ENCODE data around the gene CIAO1. TPM values are rescaled to one million over a fixed set of nuclear protein-coding genes. Genes with fewer than 3 reads are reported as not detected.
"Not testable (repeated sequence)": the region's sequence is repeated elsewhere in the genome, so short reads cannot be mapped to it uniquely, and the experiment has no call there.

CIAO1 gene
- total RNA-seq, 1 donor from 2014 or later = 89.5 TPM

DNA sequence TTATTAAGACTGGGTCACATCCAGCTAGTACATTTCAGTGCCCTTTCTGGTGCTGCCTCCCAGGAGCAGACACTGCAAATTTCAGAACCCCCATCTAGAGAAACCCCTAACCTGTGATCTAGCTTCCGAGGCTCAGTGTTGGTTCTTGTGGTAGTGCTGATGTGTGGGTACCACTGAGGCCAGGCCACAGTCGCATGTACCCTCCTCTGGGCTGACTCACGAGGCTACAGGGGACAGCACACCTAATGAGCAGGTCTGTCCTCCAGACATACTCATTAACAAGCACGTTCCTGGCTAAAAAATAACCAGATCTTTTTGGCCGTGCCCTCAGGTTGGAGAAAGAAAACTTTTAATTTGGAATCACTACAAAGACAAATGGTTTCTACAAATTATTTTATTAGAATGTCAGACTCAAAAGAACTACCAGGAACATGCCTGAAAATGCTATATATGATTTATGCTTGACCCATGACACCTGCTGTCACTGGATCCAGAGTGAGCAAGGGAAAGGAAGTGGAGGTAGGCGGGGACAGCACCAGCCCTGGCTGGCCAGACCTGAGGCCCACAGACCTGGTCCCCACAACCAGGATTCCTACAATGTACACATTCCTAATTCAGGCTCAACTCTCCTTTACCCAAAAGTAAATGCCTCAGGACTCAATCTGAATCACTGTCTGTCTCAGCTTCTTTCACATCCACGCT, 8.5 kb downstream of the CIAO1 start:
- DNase-seq (ENCODE audit: low read depth in 2 of 2) = peak in 1 of 2 donors; percentile 35

DNA sequence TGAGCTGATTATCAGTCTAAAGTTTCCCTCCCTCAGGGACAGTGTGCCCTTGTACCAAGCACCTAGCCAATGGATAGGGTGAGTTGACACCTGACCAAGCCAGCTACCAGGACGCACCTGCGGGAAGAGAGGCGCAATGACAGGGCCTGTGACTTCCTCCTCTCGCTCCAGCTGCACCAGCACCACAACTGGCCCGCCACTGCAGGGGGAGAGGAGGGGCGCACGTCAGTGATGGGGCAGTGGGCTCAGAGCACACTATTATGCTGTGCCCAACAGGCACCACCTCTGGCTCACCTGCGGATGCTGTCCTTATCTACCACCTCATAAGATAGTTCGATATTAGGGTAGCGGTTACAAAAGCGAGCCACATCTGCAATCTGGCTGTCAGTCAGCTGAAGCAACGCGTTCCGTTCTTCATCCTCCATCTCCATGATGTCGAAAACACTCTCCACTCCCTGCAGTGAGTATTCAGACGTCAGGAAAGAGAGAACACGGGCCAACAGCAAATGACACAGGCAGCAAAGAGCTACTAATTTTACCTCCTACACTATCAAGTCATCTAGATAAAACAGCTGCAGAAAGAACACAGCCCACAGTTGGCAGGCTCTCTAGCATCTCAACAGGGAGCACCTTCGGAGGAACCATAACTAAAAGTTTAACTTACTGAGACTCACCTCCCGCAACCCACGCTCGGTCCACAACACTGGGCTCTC, 10.9 kb downstream of the CIAO1 start:
- DNase-seq (ENCODE audit: low read depth in 2 of 2) = no peak

DNA sequence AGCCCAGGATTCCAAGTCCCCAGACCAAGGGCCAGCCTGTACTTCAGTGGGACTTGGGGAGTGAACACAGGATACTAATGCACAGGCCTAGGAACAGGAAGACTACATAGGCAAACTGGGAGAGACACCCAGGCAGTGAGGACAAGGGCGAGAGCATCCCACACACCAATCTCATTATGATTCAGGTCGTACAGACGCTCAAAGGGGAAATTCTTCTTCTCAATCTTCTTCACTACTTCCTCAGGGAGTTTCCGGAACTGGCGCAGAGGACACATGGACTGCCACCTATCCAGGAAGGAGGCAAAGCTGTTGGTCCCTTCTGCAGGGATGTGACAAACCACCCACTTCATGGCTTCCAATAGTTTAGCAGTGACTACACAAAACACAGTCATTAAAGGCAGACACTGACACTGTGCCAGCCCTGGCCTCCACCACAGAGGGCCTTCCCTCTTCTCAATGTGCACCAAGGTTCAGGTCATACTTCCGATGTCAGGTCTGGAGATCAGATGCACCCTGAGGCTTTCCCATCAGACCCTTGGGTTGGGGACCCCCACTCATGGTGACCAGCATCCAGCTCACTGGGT, 21.3 kb downstream of the CIAO1 start:
- DNase-seq (ENCODE audit: low read depth in 2 of 2) = no peak

DNA sequence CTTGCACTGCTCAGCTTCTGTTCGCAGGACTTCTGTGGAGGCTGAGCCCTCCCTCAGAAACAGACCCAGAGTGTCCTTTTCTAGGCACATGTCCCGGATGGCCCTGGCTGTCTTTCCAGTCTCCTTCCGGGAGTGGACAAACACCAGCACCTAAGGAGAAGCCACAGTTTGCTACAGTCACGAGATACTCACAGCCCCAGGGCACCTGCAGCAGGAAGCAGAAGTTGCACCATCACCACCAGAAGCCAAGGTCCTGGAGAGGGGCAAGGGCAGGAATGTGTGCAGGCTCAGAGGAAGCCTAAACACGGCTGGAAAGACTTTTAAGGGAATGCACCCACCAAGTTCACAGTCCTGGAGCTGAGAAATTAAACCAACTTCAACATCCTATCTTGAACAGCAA, 25.7 kb downstream of the CIAO1 start:
- no peak for DNase-seq (ENCODE audit: low read depth in 2 of 2)

DNA sequence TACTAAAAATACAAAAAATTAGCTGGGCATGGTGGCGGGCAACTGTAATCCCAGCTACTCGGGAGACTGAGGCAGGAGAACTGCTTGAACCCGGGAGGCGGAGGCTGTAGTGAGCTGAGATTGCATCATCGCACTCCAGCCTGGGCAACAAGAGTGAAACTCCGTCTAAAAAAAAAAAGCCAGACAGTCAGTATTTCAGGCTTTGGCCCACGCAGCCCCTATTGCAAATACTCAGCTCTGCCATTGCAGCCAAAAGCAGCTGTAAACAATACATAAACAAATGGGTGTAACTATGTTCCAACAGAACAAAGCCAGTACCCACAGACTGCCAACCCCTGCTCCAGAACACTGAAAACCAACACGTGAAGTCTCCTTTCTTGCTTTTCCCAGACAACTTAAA, 28.2 kb downstream of the CIAO1 start:
- not testable (repeated sequence) for DNase-seq (ENCODE audit: low read depth in 2 of 2)

DNA sequence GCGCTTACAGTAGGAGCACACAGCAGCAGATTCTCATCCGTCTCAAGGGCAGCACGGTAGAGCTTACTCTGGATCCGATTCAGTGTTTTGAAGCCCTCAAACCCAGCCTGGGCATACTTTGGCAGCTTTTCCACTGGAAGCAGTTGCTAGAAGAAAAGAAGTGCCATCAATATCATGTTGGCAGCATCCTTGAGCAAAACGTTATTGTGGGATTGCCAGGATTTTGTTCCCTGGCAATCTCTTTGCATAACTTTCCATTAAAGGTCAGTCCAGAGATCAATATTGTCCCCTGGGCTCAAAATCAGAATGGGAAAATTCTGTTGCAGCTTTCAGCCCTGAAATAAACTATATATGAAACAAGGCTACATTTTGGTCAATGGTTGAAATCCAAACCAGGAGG, 30.9 kb downstream of the CIAO1 start:
- DNase-seq (ENCODE audit: low read depth in 2 of 2) = no peak

DNA sequence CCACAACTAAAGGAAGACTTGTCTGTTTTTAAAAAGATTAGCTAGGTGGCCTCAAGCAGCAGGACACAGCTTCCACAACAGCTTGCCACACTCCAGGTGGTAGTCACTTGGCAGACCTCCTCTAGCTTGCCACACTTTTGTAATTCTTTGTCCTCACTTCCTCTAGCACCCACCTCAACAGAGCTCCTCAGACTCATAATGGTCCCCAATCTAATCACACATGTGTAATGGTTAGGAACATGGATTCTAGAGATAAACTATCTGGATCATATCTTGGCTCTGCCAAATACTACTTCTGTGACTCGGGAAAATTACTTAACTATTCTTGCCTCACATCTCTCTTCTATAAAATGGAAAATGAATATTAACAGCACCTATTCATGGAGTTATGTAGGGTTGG, 35.8 kb downstream of the CIAO1 start:
- no peak for DNase-seq (ENCODE audit: low read depth in 2 of 2)

DNA sequence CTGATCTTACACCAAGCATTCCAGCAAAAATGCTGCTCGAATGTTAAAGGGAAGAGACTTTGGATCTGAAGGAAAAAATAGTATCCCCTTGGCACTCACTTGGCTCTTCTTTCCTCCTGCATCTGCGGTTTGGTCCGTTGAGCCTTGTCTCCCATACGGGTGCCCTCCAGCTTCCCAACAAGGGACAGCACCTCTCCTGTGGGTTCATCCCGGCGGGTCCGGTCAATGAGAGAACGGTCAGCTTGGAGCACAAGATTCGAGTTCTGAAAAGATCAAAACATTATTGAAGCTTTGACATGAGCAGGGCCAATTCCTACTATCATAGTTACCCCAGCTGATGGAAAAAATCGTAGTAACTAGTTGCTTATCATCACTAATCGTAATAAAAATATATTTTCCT, 38.6 kb downstream of the CIAO1 start:
- no peak for DNase-seq (ENCODE audit: low read depth in 2 of 2)

DNA sequence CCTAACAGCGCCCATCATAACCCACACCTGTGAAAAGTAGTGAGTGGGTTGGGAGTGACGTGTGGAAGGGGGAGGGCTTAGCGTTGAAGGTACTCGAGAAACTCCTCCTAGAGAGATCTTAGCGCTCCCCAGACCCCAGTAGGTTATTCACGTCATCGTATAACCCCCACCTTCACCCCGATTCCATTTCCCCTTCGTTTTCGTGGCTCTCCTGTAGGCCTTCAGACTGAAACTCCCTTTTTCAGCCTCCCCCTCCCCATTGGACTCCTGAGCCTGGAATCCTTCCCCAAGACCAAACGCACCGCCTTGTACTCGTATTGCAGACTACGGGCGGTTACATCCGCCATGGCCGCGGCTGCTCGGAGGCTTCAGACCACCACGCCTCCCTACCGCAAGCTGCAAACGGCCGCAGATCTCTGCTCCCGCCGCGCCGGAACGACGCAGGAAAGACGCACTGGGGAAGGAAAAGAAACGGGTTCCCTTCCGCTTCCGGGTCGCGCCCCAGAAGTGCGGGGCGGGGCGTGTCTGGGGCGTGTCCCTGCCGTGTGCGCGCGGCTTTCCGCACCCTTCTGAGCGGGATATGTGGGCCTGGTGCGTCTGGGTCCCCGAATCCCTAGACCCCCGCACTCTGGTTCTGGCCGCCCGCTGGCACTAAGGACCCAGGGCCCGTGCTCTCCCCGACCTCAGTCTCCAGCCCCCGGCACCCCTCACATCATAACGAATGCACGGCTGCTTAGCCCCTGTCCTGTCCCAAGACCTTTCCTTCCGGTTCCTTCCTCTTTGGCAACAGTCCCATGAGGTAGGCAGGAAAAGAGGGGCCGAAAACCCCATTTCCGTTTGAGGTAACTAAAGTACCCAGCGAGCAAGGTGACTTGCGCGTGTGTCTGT, 39.3 kb downstream of the CIAO1 start, which contains the start of gene SNRNP200:
SNRNP200 (minus strand) TSS at position 456 of the 888 bp plus-strand sequence; CDS start at position 347, 109 bp downstream.
- DNase-seq (ENCODE audit: low read depth in 2 of 2) = peak; percentile 74 to 79

DNA sequence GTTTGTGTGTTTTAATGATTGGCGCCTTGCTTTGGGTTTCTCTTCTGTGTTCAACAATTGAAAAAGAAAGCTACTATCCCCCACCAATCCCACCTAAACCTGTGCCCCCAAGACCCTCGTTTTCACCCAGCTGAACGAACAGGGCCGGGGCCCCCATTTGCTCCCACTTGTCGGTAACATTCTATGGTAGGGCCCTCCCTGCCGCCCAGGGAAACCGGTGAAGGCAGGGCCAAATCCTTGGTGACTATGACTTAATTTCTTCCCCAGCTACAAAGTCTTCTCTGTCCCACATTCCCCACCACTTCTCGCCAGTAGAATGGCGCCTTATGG, 39.9 kb downstream of the CIAO1 start:
- DNase-seq (ENCODE audit: low read depth in 2 of 2) = no peak

DNA sequence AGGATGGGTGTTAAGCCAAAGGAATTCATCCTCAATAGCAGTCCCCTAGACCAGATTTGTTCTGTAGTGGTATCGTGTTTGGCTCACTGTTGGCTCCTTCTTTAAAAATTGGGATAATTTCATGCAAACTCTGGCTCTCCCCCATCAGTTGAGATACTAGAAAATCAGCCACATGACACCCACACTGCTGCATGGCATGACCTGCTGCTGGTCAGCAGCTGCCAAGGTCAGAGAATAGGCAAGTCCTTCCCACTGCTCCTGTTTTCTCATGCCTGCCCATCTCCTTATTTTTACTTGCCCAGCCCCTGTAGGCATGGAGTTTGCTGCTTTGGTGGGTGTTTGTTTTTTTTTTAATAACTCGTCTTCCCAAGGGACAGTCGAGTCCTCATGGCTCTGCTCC, 40.3 kb downstream of the CIAO1 start:
- DNase-seq (ENCODE audit: low read depth in 2 of 2) = no peak

DNA sequence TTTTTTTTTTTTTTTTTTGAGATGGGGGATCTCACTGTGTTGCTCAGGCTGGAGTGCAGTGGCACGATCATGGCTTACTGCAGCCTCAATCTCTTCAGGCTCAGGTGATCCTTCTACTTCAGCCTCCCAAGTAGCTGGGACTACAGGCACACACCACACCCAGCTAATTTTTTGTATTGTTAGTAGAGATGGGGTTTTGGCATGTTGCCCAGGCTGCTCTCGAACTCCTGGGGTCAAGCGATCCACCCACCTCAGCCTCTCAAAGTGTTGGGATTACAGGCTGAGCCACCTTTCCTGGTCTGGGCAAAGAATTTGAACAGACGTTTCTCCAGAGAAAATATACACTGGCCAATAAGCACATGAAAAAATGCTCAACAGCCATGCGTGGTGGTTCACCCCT, 42.2 kb downstream of the CIAO1 start:
- no peak for DNase-seq (ENCODE audit: low read depth in 2 of 2)

DNA sequence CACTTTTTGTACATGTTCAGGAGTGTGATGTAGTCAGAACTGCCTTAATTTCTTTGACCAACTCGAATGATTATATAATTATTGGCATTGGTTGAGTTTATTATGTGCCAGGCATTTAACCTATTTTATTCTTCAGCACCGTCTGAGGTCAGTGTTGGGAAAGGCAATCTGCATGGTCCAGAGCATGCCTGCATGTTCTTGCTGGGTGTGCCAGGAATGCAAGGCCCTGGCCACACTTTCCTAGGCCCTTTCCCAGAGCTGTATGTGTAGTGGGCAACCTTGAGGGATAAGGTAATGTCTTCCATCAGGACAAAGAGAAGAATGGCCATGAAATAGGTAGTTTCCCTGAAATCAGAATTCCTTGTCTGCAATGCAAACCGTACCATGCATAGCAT, 49.0 kb downstream of the CIAO1 start:
- DNase-seq (ENCODE audit: low read depth in 2 of 2) = no peak

DNA sequence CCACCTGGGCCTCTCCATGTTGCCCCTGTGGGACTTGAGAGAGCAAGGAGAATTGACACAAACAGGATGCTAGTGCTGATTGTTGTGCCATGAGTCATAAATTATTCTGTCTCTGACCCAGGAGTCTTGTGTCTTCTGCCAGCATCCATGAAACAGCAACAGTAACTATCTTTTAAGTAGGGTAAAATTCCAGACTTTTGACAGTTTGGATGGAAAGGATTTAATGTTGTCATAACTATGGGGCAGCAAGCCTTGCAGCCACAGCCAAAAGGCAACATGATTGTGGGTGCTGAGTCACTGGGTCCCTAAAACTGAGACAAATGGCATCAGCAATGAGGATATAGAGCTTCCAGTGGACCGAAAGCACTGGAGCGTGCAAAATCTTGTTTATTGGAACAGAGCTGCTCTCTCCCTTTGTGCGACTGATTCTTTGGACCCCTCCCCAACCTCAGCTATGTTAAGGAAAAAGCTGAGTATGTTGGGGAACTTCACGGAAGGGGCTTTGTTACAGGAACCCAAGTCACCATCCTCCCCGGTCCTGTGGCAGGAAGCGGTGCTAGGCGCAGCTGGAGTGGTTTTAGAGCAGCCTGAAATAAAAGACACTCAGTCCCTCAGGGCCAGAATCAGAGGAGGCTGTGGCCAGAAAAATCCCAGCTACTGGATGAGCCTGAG, 49.5 kb downstream of the CIAO1 start:
- peak; percentile 20 to 74 for DNase-seq (ENCODE audit: low read depth in 2 of 2)

DNA sequence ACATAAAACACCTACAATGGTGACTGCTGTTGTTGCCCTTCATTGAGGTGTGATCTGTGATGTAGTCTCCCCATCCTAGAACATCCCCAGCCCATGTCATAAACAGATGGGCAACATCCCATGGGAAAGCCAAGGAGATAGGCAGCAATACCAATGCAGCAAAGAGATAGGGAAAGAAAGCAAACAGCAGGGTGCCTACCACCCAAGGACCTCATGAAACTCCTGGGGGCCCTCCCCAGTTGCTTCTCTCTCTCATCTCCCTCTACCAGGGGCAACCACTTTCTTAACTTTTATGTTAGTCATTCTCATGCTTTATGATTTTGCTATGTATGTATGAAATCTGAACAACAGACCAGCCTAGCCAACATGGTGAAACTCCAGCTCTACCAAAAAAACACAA, 51.0 kb downstream of the CIAO1 start:
- no peak for DNase-seq (ENCODE audit: low read depth in 2 of 2)

DNA sequence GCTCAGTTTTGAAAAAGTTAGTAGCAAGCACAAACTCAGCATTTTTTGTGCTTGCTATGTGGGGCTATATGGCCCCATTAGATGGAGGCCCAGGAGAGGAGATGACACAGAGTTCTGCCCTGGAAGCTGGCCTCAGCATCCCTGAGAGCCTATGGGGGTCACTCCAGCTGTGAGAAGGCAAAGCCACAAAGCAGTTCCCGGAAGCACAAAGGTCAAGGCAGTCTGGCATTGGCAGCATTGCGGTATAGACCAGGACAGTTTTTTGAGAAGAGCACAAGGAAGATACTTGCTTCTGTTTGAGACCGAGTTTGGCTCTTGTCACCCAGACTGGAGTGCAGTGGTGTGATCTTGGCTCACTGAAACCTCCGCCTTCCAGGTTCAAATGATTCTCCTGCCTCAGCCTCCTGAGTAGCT, 51.6 kb downstream of the CIAO1 start:
- DNase-seq (ENCODE audit: low read depth in 2 of 2) = no peak

DNA sequence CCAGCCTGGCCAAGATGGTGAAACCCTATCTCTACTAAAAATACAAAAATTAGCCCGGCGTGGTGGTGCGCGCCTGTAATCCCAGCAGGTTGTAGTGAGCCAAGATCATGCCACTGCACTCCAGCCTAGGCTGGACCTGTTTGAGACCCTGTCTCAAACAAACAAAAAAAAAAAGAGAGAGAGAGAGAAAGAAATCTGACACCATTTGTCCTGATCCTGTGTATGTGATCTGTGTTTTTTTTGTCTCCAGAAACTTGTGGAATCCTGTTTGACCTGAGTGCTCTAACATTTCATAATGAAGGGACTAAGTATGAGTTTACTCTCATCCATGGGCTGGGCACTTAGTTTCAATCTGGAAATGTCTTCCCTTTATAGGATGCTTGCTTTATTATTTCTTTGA, 52.7 kb downstream of the CIAO1 start:
- no peak for DNase-seq (ENCODE audit: low read depth in 2 of 2)

DNA sequence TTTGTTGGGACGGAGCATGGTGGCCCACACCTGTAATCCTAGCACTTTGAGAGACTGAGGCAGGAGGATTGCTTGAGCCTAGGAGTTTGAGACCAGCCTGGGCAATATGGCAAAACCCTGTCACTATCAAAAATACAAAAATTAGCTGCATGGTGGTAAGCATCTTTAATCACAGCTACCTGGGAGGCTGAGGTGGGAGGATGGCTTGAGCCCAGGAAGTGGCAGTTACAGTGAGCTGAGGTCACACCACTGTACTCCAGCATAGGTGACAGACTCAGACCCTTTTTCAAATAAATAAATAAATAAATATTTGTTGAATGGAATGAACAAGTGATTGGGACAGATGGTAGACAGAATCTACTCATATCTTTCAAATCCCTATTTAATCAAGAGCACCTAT, 53.4 kb downstream of the CIAO1 start:
- DNase-seq (ENCODE audit: low read depth in 2 of 2) = no peak

DNA sequence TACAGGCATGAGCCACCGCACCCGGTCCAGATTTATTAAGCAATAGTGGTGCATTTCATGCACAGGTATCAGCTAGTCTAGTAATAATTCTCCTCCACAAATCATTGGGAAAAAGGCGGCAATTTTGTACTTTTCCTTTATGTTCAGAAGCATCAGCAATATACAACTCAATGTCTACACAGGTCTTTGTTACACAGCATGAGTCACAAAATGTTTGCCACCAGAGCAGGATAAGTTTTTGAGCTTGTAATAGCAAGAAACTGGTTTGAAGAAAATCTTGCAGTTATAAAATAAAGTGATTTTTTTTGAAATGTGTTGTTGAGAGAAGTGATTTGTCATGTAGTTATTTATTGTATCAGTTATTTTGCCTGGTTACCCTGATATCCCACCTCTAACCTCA, 54.3 kb downstream of the CIAO1 start:
- no peak for DNase-seq (ENCODE audit: low read depth in 2 of 2)

DNA sequence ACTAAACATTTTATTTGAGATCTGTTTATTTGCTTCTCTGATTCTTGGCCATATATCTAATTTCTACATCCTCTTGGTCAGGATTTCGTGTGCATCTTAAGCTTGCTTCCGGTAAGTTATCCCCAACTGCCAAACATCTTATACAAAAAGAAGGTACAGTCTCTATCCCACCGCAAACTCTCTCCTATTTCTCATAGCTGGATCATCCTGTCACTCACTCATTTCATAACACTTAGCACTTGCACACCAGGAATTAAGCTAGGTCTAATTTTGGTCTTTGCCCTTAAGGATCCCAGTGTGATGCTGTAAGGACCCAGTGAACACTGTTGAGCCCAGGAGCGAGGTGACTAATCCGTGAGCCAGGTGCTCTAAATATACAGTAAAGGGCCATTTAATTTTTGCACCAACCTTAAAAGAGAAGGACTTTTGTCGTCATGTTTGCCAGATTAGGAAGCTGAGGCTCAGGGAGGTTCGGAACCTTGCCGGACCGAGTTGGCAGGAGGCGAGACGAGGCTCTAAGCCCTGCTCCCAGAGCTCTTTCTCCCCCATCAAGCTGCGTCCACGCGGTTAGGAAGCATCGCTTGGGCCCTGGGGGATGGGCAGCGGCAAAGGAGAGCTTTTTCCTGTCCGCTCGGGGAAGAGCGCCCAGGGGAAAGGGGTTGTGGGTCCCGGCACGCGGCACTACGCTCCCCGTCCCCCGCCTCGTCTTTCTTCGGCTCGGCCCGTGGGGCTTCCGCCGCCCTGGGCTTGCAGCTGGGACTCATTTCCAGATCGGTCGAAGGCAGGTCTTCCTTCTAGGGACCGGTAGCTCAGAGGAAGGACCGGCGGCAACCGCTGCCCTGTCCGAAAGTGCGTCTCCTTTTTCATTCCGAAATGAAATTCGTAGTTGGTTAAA, 55.0 kb downstream of the CIAO1 start:
- peak; percentile 33 to 38 for DNase-seq (ENCODE audit: low read depth in 2 of 2)
